ENCODE results near the gene APOE. TPM values are rescaled to one million over a fixed set of nuclear protein-coding genes. Genes with fewer than 3 reads are reported as not detected.

APOE gene
- total and polyA plus RNA-seq, 9 of the 15 experiments (the other 6 are each of a cell fraction or from before 2014, with no cell fraction given): 0.14 to 180 (median 58.1) TPM; not detected in 1

- no peak overlapping the region for H2AFZ ChIP-seq (ENCODE audit: low read depth, low read length)
- ATAC-seq (no peak), FAIRE-seq (no peak), DNase-seq (ENCODE audit: extremely low read depth in 1 of 4, low spot score in 3 of 4) (no peak)
- H3K4me3 ChIP-seq: no peak overlapping the region
- WGBS (ENCODE audit: insufficient coverage, low coverage, missing lambda C conversion rate): 86% methylated on average over 11 of the region's 15 CpGs
- ChIA-PET POLR2A (interaction anchor here (1.8 kb wide), 1 partner anchor 13 kb away, joined by 4 read pairs; no protein-coding TSS in a partner anchor), CTCF (ENCODE audit: low intra/inter-chr PET ratio) (no interaction called here)
- intact Hi-C loops (cut with micrococcal nuclease): no loop called here
- H3K9ac ChIP-seq (ENCODE audit: insufficient read depth in 1 of 2, low read depth in 2 of 2, low read length in 2 of 2): 0 out of 4 replicates have a peak overlapping the region, but pooled peaks of 1 of the 2 experiments have one; percentile 23
- no peaks in the 10 kb centered on the region for H3K27me3 ChIP-seq (ENCODE audit: control insufficient read depth in 2 of 2, insufficient read depth in 2 of 2, low read length in 2 of 2)
- H3K36me3 ChIP-seq (ENCODE audit: control insufficient read depth, insufficient read depth, low read length): peaks cover 34% of the 10 kb centered on the region; the same call in 1 of the 3 replicates
- H3K9me3 ChIP-seq (replicated peaks; ENCODE audit: control insufficient read depth, insufficient read depth, low read depth, low read length): no peaks in the 10 kb centered on the region
- H4K20me1 ChIP-seq (replicated peaks; ENCODE audit: control insufficient read depth, insufficient read depth, low read length): no peaks in the 10 kb centered on the region
- H3K9me1 ChIP-seq (ENCODE audit: control insufficient read depth, insufficient read depth, low read length): no peaks in the 10 kb centered on the region
- no peak overlapping the region for H3K4me2 ChIP-seq (ENCODE audit: insufficient read depth, low read length)
- TF ChIP-seq ZNF407 (IDR thresholded peaks at IDR 0.05; ENCODE audit: low read depth) (no peak), NR0B1 (IDR thresholded peaks at IDR 0.05; ENCODE audit: partially characterized antibody) (no peak), POLR2AphosphoS2 (IDR thresholded peaks at IDR 0.05; ENCODE audit: low read length) (no peak), ZNF583 (CRISPR knock-in tag; IDR thresholded peaks at IDR 0.05) (no peak), SIN3B (IDR thresholded peaks at IDR 0.05; ENCODE audit: low read depth) (no peak), ZBTB8A (IDR thresholded peaks at IDR 0.05; ENCODE audit: partially characterized antibody) (no peak), MLX (CRISPR knock-in tag; conservative IDR thresholded peaks at IDR 0.05) (no peak), RFX7 (CRISPR knock-in tag; IDR thresholded peaks at IDR 0.05) (no peak), GTF2B (IDR thresholded peaks at IDR 0.05; ENCODE audit: extremely low read depth, insufficient read length) (no peak)
- BruUV-seq (replicated peaks): no TSS peak
- H3K4me1 ChIP-seq (replicated peaks in 1 of 2; ENCODE audit: control insufficient read depth in 2 of 2, insufficient read depth in 2 of 2, low read length in 2 of 2): peaks cover 0 to 23% of the 10 kb centered on the region in 2 experiments; a peak in 2 of 5 replicates
- H3K27ac ChIP-seq (ENCODE audit: extremely low read depth, low read depth, low read length): no peak overlapping the region
- no peaks in the 10 kb centered on the region for H3K79me2 ChIP-seq (ENCODE audit: control insufficient read depth, insufficient read depth, low read length)
- in situ Hi-C loops (cut with MboI): no loop called here
These were observed 23.5 kb upstream of the APOE start for GRCh38 chr19:44882063-44882462.
